Coronary artery (tissue), 2 donors: Measurements from ENCODE around the gene KLF3.
A peak's percentile ranks its signal among the peaks of the same experiment; 100 is the strongest.

ENCODE experiments used
- DNase-seq: peaks from one replicate; pipeline ENCODE4 v3.0.0-alpha.2; 2017; ENCODE audit warnings: low spot score
- H3K27ac ChIP-seq, 2 donors: fragments of 200-600 bp; sonication (generic); one replicate each; pipeline ENCODE4 v1.5.1; 2016 to 2019
- H3K4me3 ChIP-seq: fragments of 200-600 bp; sonication (generic); 2 replicates; pipeline ENCODE4 v1.5.1; 2016; ENCODE audit warnings: mild to moderate bottlenecking, moderate library complexity
- CTCF ChIP-seq: fragments of 200-600 bp; sonication (generic); IDR thresholded peaks from one replicate; pipeline ENCODE4 v1.5.1; 2019; ENCODE audit warnings: antibody characterized with exemption

KLF3 gene

GRCh38 chr4:38728631-38729141 lies 64.7 kb downstream of the KLF3 start:
- no peak overlapping the region for H3K27ac ChIP-seq
- TF ChIP-seq CTCF: no peak
- H3K4me3 ChIP-seq: no peak overlapping the region
- DNase-seq: no peak

GRCh38 chr4:38730493-38730829 lies 66.5 kb downstream of the KLF3 start:
- no peak for TF ChIP-seq CTCF
- no peak overlapping the region for H3K27ac ChIP-seq
- no peak overlapping the region for H3K4me3 ChIP-seq
- DNase-seq: no peak

GRCh38 chr4:38730830-38731646 lies 67.0 kb downstream of the KLF3 start:
- TF ChIP-seq CTCF: peak; percentile 78
- peak; percentile 81 for DNase-seq
- H3K27ac ChIP-seq: no peak overlapping the region
- H3K4me3 ChIP-seq: no peak overlapping the region

DNA sequence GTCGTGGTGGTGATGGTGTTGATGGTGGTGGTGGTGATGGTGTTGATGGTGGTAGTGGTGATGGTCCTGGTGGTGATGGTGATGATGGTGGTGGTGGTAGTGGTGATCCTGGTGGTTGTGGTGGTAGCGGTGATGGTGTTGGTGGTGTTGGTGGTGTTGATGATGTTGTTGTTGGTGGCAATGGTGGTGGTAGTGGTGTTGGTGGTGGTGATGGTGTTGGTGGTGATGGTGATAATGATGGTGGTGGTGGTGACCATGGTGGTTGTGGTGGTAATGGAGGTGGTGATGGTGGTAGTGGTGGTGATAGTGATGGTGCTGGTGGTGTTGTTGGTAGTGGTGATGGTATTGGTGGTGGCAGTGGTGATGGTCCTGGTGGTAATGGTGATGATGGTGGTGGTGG lies 69.7 kb downstream of the KLF3 start:
- no peak overlapping the region for H3K4me3 ChIP-seq
- TF ChIP-seq CTCF: no peak
- no peak overlapping the region for H3K27ac ChIP-seq

GRCh38 chr4:38734446-38734845 lies 70.4 kb downstream of the KLF3 start:
- TF ChIP-seq CTCF: no peak
- H3K4me3 ChIP-seq: no peak overlapping the region
- DNase-seq: no peak
- H3K27ac ChIP-seq: no peak overlapping the region

More for the DNA sequence above, 69.7 kb downstream of the KLF3 start:
- DNase-seq: no peak

DNA sequence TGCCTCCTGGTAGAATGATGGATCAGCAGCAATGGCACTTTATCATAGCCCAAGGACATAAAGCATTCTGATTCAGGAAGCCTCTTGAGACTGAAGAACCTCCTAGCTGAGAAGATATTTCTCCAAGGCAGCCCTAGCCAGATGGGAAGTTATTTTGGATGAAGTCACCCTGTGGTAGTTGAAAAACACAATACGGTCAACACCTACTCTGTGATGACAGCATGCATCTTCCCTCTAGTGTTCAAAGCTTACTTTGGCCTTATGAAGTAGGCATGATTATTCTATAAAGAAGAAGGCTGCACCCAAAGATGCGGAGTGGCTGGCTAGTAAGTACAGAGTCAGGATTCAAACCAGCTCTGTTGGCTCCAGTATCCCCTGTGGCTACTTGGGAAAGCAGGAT lies 70.9 kb downstream of the KLF3 start:
- TF ChIP-seq CTCF: no peak
- DNase-seq: no peak
- Histone ChIP-seq H3K4me3 (no peak overlapping the region), H3K27ac (no peak overlapping the region)

GRCh38 chr4:38735870-38736269 lies 71.9 kb downstream of the KLF3 start:
- TF ChIP-seq CTCF: no peak
- no peak overlapping the region for H3K4me3 ChIP-seq
- no peak for DNase-seq
- no peak overlapping the region for H3K27ac ChIP-seq
